ENCODE measurements around the gene TBC1D5. TPM values are rescaled to one million over a fixed set of nuclear protein-coding genes. Genes with fewer than 3 reads are reported as not detected.

The TBC1D5 gene
- polyA plus RNA-seq, 4 donors = 5.1 to 37.6 (median 12.4) TPM

GRCh38 chr3:17232442-17232841 lies 510.0 kb downstream of the TBC1D5 start:
- Histone ChIP-seq H3K36me3 (ENCODE audit: control insufficient read depth in 3 of 3, insufficient read depth in 2 of 3, low read depth in 1 of 3, low read length in 3 of 3) (no peaks in the 10 kb centered on the region), H3K4me1 (ENCODE audit: control insufficient read depth in 3 of 3, insufficient read depth in 2 of 3, low read depth in 1 of 3, low read length in 2 of 3) (no peaks in the 10 kb centered on the region), H3K4me3 (ENCODE audit: low read depth in 1 of 3, low read length in 3 of 3) (no peak overlapping the region), H3K27me3 (ENCODE audit: control insufficient read depth in 3 of 3, insufficient read depth in 3 of 3, low read length in 3 of 3) (no peaks in the 10 kb centered on the region), H3K27ac (ENCODE audit: low read depth in 1 of 3, low read length in 2 of 3) (no peak overlapping the region), H3K9me3 (ENCODE audit: control insufficient read depth in 2 of 2, insufficient read depth in 1 of 2, low read depth in 1 of 2, low read length in 1 of 2) (no peaks in the 10 kb centered on the region)
- no peak for FAIRE-seq
- DNase-seq = no peak

- Histone ChIP-seq H3K27me3 (ENCODE audit: control insufficient read depth in 3 of 3, insufficient read depth in 3 of 3, low read length in 3 of 3) (no peaks in the 10 kb centered on the region), H3K36me3 (ENCODE audit: control insufficient read depth in 3 of 3, insufficient read depth in 2 of 3, low read depth in 1 of 3, low read length in 3 of 3) (no peaks in the 10 kb centered on the region), H3K4me1 (ENCODE audit: control insufficient read depth in 3 of 3, insufficient read depth in 2 of 3, low read depth in 1 of 3, low read length in 2 of 3) (no peaks in the 10 kb centered on the region), H3K4me3 (ENCODE audit: low read depth in 1 of 3, low read length in 3 of 3) (no peak overlapping the region), H3K9me3 (ENCODE audit: control insufficient read depth in 2 of 2, insufficient read depth in 1 of 2, low read depth in 1 of 2, low read length in 1 of 2) (no peaks in the 10 kb centered on the region), H3K27ac (ENCODE audit: low read depth in 1 of 3, low read length in 2 of 3) (no peak overlapping the region)
- DNase-seq (peak in 1 of 2 donors; percentile 2), FAIRE-seq (peak; percentile 33)
- 60 to 71% (median 63%) methylated on average over 3 of the region's 3 CpGs for WGBS, 3 donors
Measured at GRCh38 chr3:17231537-17232261, 510.7 kb downstream of the TBC1D5 start.

GRCh38 chr3:17227472-17227871 lies 515.0 kb downstream of the TBC1D5 start:
- H3K27ac ChIP-seq (ENCODE audit: low read depth in 1 of 3, low read length in 2 of 3) = no peak overlapping the region
- WGBS, 3 donors = 91 to 97% (median 94%) methylated on average over 2 of the region's 2 CpGs
- no peak for FAIRE-seq
- DNase-seq = no peak
- H3K9me3 ChIP-seq (ENCODE audit: control insufficient read depth in 2 of 2, insufficient read depth in 1 of 2, low read depth in 1 of 2, low read length in 1 of 2) = no peaks in the 10 kb centered on the region
- H3K36me3 ChIP-seq (ENCODE audit: control insufficient read depth in 3 of 3, insufficient read depth in 2 of 3, low read depth in 1 of 3, low read length in 3 of 3) = peaks cover 0 to 7% (median 0%) of the 10 kb centered on the region in 3 donors
- no peak overlapping the region for H3K4me3 ChIP-seq (ENCODE audit: low read depth in 1 of 3, low read length in 3 of 3)
- H3K4me1 ChIP-seq (ENCODE audit: control insufficient read depth in 3 of 3, insufficient read depth in 2 of 3, low read depth in 1 of 3, low read length in 2 of 3) = no peaks in the 10 kb centered on the region
- H3K27me3 ChIP-seq (ENCODE audit: control insufficient read depth in 3 of 3, insufficient read depth in 3 of 3, low read length in 3 of 3) = no peaks in the 10 kb centered on the region

DNA sequence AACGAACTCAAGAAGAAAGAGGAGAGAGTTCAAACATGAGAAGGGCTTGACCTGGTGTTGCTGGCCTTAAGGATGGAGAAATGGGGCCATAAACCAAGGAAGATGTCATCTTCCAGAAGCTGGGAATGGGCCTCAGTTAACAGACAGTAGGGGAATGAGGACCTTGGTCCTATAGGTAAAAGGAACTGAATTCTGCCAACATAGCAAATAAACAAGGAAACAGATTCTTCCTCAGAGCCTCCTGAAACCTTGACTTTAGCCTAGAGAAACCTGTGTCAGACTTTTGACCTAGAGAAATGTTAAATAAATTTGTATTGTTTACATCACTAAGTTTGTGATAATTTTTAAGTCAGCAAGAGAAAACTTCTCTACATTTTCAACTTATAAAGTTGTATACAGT lies 520.9 kb downstream of the TBC1D5 start:
- H3K27me3 ChIP-seq (ENCODE audit: control insufficient read depth in 3 of 3, insufficient read depth in 3 of 3, low read length in 3 of 3) = no peaks in the 10 kb centered on the region
- FAIRE-seq (no peak), DNase-seq (no peak)
- H3K36me3 ChIP-seq (ENCODE audit: control insufficient read depth in 3 of 3, insufficient read depth in 2 of 3, low read depth in 1 of 3, low read length in 3 of 3) = peaks cover 0 to 6% (median 0%) of the 10 kb centered on the region in 3 donors
- H3K4me3 ChIP-seq (ENCODE audit: low read depth in 1 of 3, low read length in 3 of 3) = no peak overlapping the region
- no peaks in the 10 kb centered on the region for H3K4me1 ChIP-seq (ENCODE audit: control insufficient read depth in 3 of 3, insufficient read depth in 2 of 3, low read depth in 1 of 3, low read length in 2 of 3)
- H3K27ac ChIP-seq (ENCODE audit: low read depth in 1 of 3, low read length in 2 of 3) = no peak overlapping the region
- WGBS, 3 donors = 92 to 100% (median 96%) methylated on average over 1 of the region's 1 CpG
- peaks cover 0 to 4% of the 10 kb centered on the region in 2 donors for H3K9me3 ChIP-seq (ENCODE audit: control insufficient read depth in 2 of 2, insufficient read depth in 1 of 2, low read depth in 1 of 2, low read length in 1 of 2)

DNA sequence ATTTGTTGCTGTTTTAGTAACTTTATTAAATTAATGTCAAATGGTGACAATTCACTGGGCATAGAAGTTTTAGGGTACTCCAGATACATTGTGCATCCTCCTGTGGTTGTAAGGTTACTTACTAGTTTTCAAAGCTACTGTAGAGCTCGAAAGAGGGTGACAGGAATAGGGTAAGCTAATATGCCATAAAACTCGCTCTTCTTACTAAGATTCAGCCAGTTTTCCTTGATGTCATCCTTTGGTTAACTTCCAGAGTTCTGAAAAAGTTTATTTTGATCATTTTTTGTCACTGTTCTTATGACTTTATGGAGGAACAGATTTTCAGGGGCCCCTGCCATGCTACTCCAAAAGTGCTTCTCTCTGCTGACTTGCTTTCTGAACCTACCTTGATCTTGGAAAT lies 522.8 kb downstream of the TBC1D5 start:
- 97 to 100% (median 98%) methylated on average over 2 of the region's 2 CpGs for WGBS, 3 donors
- Histone ChIP-seq H3K27me3 (ENCODE audit: control insufficient read depth in 3 of 3, insufficient read depth in 3 of 3, low read length in 3 of 3) (no peaks in the 10 kb centered on the region), H3K4me1 (ENCODE audit: control insufficient read depth in 3 of 3, insufficient read depth in 2 of 3, low read depth in 1 of 3, low read length in 2 of 3) (no peaks in the 10 kb centered on the region), H3K4me3 (ENCODE audit: low read depth in 1 of 3, low read length in 3 of 3) (no peak overlapping the region), H3K36me3 (ENCODE audit: control insufficient read depth in 3 of 3, insufficient read depth in 2 of 3, low read depth in 1 of 3, low read length in 3 of 3) (no peaks in the 10 kb centered on the region), H3K9me3 (ENCODE audit: control insufficient read depth in 2 of 2, insufficient read depth in 1 of 2, low read depth in 1 of 2, low read length in 1 of 2) (peaks cover 0 to 4% of the 10 kb centered on the region in 2 donors), H3K27ac (ENCODE audit: low read depth in 1 of 3, low read length in 2 of 3) (no peak overlapping the region)
- no peak for FAIRE-seq
- DNase-seq = no peak

- Histone ChIP-seq H3K4me3 (ENCODE audit: low read depth in 1 of 3, low read length in 3 of 3) (no peak overlapping the region), H3K27ac (ENCODE audit: low read depth in 1 of 3, low read length in 2 of 3) (no peak overlapping the region), H3K36me3 (ENCODE audit: control insufficient read depth in 3 of 3, insufficient read depth in 2 of 3, low read depth in 1 of 3, low read length in 3 of 3) (no peaks in the 10 kb centered on the region), H3K4me1 (ENCODE audit: control insufficient read depth in 3 of 3, insufficient read depth in 2 of 3, low read depth in 1 of 3, low read length in 2 of 3) (no peaks in the 10 kb centered on the region), H3K27me3 (ENCODE audit: control insufficient read depth in 3 of 3, insufficient read depth in 3 of 3, low read length in 3 of 3) (no peaks in the 10 kb centered on the region), H3K9me3 (ENCODE audit: control insufficient read depth in 2 of 2, insufficient read depth in 1 of 2, low read depth in 1 of 2, low read length in 1 of 2) (peaks cover 0 to 4% of the 10 kb centered on the region in 2 donors)
- 38 to 96% (median 93%) methylated on average over 1 of the region's 1 CpG for WGBS, 3 donors
- FAIRE-seq = no peak
- DNase-seq = no peak
Measured at GRCh38 chr3:17218587-17218986, 523.8 kb downstream of the TBC1D5 start.

GRCh38 chr3:17217588-17217987 lies 524.8 kb downstream of the TBC1D5 start:
- Histone ChIP-seq H3K27me3 (ENCODE audit: control insufficient read depth in 3 of 3, insufficient read depth in 3 of 3, low read length in 3 of 3) (no peaks in the 10 kb centered on the region), H3K4me3 (ENCODE audit: low read depth in 1 of 3, low read length in 3 of 3) (no peak overlapping the region), H3K9me3 (ENCODE audit: control insufficient read depth in 2 of 2, insufficient read depth in 1 of 2, low read depth in 1 of 2, low read length in 1 of 2) (peaks cover 0 to 4% of the 10 kb centered on the region in 2 donors), H3K36me3 (ENCODE audit: control insufficient read depth in 3 of 3, insufficient read depth in 2 of 3, low read depth in 1 of 3, low read length in 3 of 3) (no peaks in the 10 kb centered on the region), H3K4me1 (ENCODE audit: control insufficient read depth in 3 of 3, insufficient read depth in 2 of 3, low read depth in 1 of 3, low read length in 2 of 3) (no peaks in the 10 kb centered on the region), H3K27ac (ENCODE audit: low read depth in 1 of 3, low read length in 2 of 3) (no peak overlapping the region)
- no peak for DNase-seq
- no peak for FAIRE-seq

GRCh38 chr3:17213102-17213501 lies 529.3 kb downstream of the TBC1D5 start:
- Histone ChIP-seq H3K4me1 (ENCODE audit: control insufficient read depth in 3 of 3, insufficient read depth in 2 of 3, low read depth in 1 of 3, low read length in 2 of 3) (no peaks in the 10 kb centered on the region), H3K27ac (ENCODE audit: low read depth in 1 of 3, low read length in 2 of 3) (no peak overlapping the region), H3K4me3 (ENCODE audit: low read depth in 1 of 3, low read length in 3 of 3) (no peak overlapping the region), H3K36me3 (ENCODE audit: control insufficient read depth in 3 of 3, insufficient read depth in 2 of 3, low read depth in 1 of 3, low read length in 3 of 3) (peaks cover 0 to 3% (median 0%) of the 10 kb centered on the region in 3 donors), H3K27me3 (ENCODE audit: control insufficient read depth in 3 of 3, insufficient read depth in 3 of 3, low read length in 3 of 3) (no peaks in the 10 kb centered on the region), H3K9me3 (ENCODE audit: control insufficient read depth in 2 of 2, insufficient read depth in 1 of 2, low read depth in 1 of 2, low read length in 1 of 2) (no peaks in the 10 kb centered on the region)
- FAIRE-seq (no peak), DNase-seq (no peak)
- 88 to 94% (median 93%) methylated on average over 3 of the region's 3 CpGs for WGBS, 3 donors

GRCh38 chr3:17207979-17208378 lies 534.5 kb downstream of the TBC1D5 start:
- H3K4me1 ChIP-seq (ENCODE audit: control insufficient read depth in 3 of 3, insufficient read depth in 2 of 3, low read depth in 1 of 3, low read length in 2 of 3) = no peaks in the 10 kb centered on the region
- H3K9me3 ChIP-seq (ENCODE audit: control insufficient read depth in 2 of 2, insufficient read depth in 1 of 2, low read depth in 1 of 2, low read length in 1 of 2) = peaks cover 0 to 8% of the 10 kb centered on the region in 2 donors
- no peak overlapping the region for H3K27ac ChIP-seq (ENCODE audit: low read depth in 1 of 3, low read length in 2 of 3)
- H3K36me3 ChIP-seq (ENCODE audit: control insufficient read depth in 3 of 3, insufficient read depth in 2 of 3, low read depth in 1 of 3, low read length in 3 of 3) = peaks cover 0 to 3% (median 3%) of the 10 kb centered on the region in 3 donors
- 91 to 98% (median 96%) methylated on average over 4 of the region's 4 CpGs for WGBS, 3 donors
- H3K27me3 ChIP-seq (ENCODE audit: control insufficient read depth in 3 of 3, insufficient read depth in 3 of 3, low read length in 3 of 3) = no peaks in the 10 kb centered on the region
- FAIRE-seq = no peak
- no peak for DNase-seq
- no peak overlapping the region for H3K4me3 ChIP-seq (ENCODE audit: low read depth in 1 of 3, low read length in 3 of 3)
